ENCODE measurements around the gene EDN2. TPM values are rescaled to one million over a fixed set of nuclear protein-coding genes. Genes with fewer than 3 reads are reported as not detected.

The EDN2 gene
- total RNA-seq, 1 experiment from 2014 or later = 0.24 TPM

GRCh38 chr1:41430069-41430468 is 54.4 kb downstream of the EDN2 start:
- H4K91ac ChIP-seq (ENCODE audit: insufficient read length, low read depth, low read length) = no peak overlapping the region
- no peak for TF ChIP-seq CTCF (conservative IDR thresholded peaks at IDR 0.05)
- H2BK5ac ChIP-seq (ENCODE audit: insufficient read length, low read length) = no peak overlapping the region
- Mint-ChIP-seq H3K36me3 (ENCODE audit: insufficient read depth in 1 of 3, low read depth in 3 of 3) (no peaks in the 10 kb centered on the region), H3K27ac (no peak overlapping the region), H3K4me3 (no peak overlapping the region), H3K4me1 (peaks cover 11 to 18% of the 10 kb centered on the region in 2 experiments), H3K27me3 (ENCODE audit: low read depth) (peaks cover 22% of the 10 kb centered on the region), H3K9me3 (no peaks in the 10 kb centered on the region)
- H3K23ac ChIP-seq (ENCODE audit: insufficient read length, low read depth, low read length) = no peak overlapping the region
- no CpG with 5 or more reads among the region's 4 CpGs for WGBS (ENCODE audit: extremely low coverage, insufficient read length, low lambda C conversion rate)
- H3K79me1 ChIP-seq (ENCODE audit: insufficient read depth, low read depth, low read length, poor library complexity, severe bottlenecking) = no peaks in the 10 kb centered on the region
- no peaks in the 10 kb centered on the region for H3K9me3 ChIP-seq (ENCODE audit: control insufficient read depth, low read depth, low read length)
- DNase-seq = no peak
- no peak overlapping the region for H4K8ac ChIP-seq (replicated peaks; ENCODE audit: insufficient read length, low read depth, low read length)
- H3T11ph ChIP-seq (ENCODE audit: low read length) = no peak overlapping the region
- H3K27ac ChIP-seq (ENCODE audit: insufficient read length, low read depth, low read length) = no peak overlapping the region
- H3K4ac ChIP-seq (ENCODE audit: low read depth, low read length) = no peak overlapping the region
- no peak overlapping the region for H2AFZ ChIP-seq (ENCODE audit: low read length)
- no peak overlapping the region for H3K18ac ChIP-seq (ENCODE audit: insufficient read length, low read depth, low read length)
- no peaks in the 10 kb centered on the region for H3K4me1 ChIP-seq (ENCODE audit: insufficient read depth, low read length)
- H4K20me1 ChIP-seq (ENCODE audit: control insufficient read depth, insufficient read depth, insufficient read length) = no peaks in the 10 kb centered on the region
- H2BK12ac ChIP-seq (ENCODE audit: insufficient read length, low read depth, low read length) = no peak overlapping the region
- no peak overlapping the region for H3K56ac ChIP-seq (ENCODE audit: insufficient read length, low read depth, low read length)
- no peak overlapping the region for H2AK5ac ChIP-seq (ENCODE audit: insufficient read length, low read length)
- no peak overlapping the region for H2BK20ac ChIP-seq (ENCODE audit: low read depth, low read length, poor library complexity, severe bottlenecking)
- no peak overlapping the region for H2BK120ac ChIP-seq (ENCODE audit: low read depth, low read length, poor library complexity, severe bottlenecking)
- no peak overlapping the region for H3K4me2 ChIP-seq (ENCODE audit: insufficient read depth, insufficient read length, low read length)
- no peak overlapping the region for H2BK15ac ChIP-seq (ENCODE audit: low read depth, low read length)
- no peak overlapping the region for H4K5ac ChIP-seq (ENCODE audit: insufficient read length, low read depth, low read length)
- H3K79me2 ChIP-seq (ENCODE audit: insufficient read depth, low read length) = no peaks in the 10 kb centered on the region
- no peak overlapping the region for H3K14ac ChIP-seq (ENCODE audit: insufficient read depth, low read length)
- no peak overlapping the region for H3K9ac ChIP-seq (ENCODE audit: extremely low read depth, insufficient read length, low read length)
- H3K23me2 ChIP-seq (ENCODE audit: insufficient read length, low read depth, low read length, poor library complexity, severe bottlenecking) = no peaks in the 10 kb centered on the region
- H3K27me3 ChIP-seq (ENCODE audit: insufficient read depth, low read length) = no peaks in the 10 kb centered on the region

Data from H9 (cell line).